Right forelimb (tissue), 1 donor: ENCODE results near the gene DSCAML1.

Experiments
- DNase-seq: peaks from one replicate; pipeline ENCODE4 v3.0.0-alpha.2; 2018

DSCAML1 gene, protein sequence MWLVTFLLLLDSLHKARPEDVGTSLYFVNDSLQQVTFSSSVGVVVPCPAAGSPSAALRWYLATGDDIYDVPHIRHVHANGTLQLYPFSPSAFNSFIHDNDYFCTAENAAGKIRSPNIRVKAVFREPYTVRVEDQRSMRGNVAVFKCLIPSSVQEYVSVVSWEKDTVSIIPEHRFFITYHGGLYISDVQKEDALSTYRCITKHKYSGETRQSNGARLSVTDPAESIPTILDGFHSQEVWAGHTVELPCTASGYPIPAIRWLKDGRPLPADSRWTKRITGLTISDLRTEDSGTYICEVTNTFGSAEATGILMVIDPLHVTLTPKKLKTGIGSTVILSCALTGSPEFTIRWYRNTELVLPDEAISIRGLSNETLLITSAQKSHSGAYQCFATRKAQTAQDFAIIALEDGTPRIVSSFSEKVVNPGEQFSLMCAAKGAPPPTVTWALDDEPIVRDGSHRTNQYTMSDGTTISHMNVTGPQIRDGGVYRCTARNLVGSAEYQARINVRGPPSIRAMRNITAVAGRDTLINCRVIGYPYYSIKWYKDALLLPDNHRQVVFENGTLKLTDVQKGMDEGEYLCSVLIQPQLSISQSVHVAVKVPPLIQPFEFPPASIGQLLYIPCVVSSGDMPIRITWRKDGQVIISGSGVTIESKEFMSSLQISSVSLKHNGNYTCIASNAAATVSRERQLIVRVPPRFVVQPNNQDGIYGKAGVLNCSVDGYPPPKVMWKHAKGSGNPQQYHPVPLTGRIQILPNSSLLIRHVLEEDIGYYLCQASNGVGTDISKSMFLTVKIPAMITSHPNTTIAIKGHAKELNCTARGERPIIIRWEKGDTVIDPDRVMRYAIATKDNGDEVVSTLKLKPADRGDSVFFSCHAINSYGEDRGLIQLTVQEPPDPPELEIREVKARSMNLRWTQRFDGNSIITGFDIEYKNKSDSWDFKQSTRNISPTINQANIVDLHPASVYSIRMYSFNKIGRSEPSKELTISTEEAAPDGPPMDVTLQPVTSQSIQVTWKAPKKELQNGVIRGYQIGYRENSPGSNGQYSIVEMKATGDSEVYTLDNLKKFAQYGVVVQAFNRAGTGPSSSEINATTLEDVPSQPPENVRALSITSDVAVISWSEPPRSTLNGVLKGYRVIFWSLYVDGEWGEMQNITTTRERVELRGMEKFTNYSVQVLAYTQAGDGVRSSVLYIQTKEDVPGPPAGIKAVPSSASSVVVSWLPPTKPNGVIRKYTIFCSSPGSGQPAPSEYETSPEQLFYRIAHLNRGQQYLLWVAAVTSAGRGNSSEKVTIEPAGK (N-terminal part only)

GRCh38 chr11:117796872-117797529 is at the start of gene DSCAML1:
Gene DSCAML1, minus strand, starts transcription at chr11:117797216. Its CDS starts 137 bp downstream, at chr11:117797079.
- no peak for DNase-seq

DNA sequence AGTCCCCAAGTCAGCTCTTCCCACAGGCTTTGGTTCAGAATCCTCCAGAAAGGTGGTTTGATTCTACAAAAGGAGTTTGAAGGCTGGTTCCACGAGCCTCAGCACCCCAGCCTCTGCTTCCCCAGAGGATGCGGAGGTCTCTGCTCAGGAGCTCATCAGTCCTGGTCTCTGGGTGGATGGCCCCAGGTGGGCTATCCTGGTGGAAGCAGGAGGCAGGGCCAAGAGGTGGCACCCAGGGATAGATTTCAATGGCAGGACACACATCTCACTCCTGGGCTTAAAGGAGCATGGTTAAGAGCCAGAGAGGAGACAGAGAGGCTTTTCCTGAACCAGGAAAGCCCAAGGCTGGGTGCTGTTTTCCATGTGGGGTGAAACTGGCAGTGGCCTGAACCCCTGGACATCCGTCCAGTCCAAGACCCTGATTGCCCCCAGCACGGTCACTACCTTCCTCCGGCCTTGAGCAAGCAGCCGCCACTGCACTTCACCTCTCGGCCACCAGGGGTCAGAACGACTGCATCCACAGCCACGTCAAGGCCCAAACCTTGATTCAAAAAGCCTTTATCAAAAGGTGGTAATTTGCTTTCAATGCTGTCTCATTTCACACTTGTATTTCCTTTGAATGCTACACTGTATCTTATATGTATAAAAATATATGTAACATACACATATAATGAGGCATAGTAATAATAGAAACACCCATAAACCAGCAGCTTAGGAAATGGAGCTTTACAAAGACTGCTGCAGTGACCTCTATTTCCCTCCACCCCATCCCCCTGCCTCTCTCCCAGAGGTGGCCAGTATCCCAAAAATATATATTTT is 46.9 kb upstream of the DSCAML1 start:
- peak; percentile 89 for DNase-seq

DNA sequence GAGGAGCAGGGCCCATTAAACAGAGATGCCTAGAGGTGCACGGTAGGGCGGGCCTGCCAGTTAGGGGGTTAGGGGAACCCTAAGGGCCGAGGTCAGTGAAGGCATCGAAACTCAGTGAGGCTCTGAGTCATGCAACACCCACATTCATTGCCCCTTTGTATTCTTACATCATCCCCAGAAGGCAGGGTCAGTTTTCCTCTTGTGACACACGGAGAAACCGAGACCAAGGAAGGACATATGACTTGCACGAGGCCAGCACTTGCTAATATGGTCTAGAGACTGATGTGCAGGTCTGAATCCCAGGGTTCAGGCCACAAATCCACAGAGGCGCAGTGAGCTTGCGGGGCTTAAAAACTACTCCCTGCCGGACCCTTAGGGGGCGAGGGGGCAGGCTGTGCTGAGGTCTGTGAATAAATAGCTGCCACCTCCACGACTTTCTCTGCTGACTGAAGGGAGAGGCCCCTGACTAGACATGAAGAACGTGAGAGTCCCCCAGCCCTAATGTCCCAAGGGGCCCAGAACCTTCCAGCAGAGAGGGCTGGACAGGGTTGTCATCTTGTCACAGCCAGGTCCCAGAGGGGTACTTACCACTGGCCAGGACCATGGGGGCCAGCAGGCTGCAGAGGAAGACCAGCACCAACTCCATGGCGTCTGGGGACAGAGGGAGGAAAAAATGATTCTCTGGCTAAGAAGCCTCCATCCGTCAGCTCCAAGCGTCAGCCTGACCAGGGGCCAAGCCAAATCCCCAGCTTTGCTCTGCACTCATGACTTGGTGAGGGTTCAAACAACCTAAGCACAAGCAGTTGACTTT is 45.3 kb upstream of the DSCAML1 start:
- peak; percentile 32 for DNase-seq

DNA sequence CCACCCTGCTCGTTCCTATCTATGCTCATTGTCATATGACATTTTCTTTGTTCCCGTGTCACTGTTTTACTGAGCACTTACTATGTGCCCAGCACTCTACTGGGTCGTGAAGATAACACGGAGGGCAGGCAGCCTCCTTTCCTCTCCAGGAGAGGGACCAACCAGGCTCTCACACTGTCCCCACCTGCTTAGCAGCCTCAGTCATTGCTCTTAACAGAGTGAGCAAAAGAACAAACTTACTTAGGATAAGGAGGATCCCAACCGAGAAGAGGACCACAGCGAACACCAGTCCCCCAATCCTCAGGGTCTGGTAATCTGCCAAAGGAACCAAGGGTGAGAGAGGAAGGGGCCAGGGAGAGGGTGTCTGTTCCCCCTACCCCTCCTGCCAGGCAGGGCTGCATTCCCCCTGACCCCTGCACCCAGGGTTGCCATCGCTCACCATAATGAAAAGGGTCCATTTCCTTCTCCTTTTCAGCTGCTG is 44.6 kb upstream of the DSCAML1 start:
- peak; percentile 15 for DNase-seq

GRCh38 chr11:117840881-117841550 is 44.0 kb upstream of the DSCAML1 start:
- DNase-seq: peak; percentile 17

DNA sequence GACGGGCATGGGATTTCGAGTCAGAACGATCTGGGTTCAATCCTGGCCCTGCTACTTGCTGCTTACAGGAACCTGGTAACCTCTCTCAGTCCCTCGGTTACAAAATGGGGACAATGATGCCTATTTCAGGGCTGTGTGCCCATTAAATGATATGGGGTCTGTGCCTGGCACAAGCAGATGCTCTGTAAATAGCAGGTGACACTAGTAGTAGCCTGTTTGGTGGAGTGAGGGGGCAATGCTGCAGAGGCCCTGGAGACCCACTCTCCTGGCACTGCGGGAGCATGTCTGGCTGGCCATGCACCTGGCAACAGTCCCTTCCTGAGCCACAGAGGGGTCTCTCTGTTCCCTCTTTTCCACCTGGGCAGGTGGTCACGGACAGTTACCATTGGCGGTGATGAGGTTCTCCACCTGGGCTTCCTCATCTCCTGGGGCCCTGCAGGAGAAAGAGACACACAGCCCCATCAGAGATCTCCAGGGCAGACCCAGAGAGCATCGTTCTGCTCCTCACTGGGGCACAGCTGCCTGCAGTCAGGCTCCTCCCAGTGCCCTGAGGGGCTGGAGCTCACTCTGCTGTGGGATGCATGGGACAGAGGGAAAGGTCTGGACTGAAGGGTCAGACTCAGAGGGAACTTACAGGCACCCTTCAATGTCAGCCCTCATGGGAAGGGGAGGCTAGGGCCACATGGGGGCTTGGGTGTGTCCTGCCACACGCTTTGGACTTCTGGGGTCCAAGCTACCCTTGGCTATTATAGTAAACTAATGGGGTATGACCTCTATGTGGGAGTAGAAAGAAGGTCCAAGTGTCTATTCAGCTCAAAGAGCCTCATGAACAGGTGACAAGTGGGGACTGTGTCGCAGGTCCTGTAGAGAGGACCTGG is 43.2 kb upstream of the DSCAML1 start:
- peak; percentile 19 for DNase-seq

DNA sequence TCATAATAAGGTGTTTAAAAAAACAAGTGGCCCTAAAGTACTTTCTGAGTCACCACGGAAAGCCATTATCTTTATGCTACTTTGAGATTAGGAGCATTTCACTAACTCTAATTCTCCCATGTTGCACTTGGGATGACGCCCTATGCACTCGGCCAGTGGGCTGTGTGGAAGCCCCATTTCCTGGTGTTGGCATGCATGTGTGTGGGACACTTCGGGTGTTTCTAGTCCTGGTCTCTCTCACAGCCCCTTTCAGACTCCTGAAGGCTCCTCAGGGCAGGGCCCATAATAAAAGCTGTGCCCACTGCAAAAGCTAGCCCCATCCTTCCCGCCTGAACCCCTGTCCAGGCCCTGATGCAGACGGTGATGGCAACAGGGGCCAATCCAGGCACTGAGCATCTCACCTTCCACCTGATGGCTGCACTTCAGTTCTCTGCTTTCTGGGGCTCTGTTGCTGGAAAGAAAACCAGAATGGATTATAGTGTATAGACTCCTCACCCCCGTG is 42.4 kb upstream of the DSCAML1 start:
- peak; percentile 22 for DNase-seq

- peak; percentile 30 for DNase-seq
Measured at GRCh38 chr11:117838901-117839300, 41.9 kb upstream of the DSCAML1 start.

DNA sequence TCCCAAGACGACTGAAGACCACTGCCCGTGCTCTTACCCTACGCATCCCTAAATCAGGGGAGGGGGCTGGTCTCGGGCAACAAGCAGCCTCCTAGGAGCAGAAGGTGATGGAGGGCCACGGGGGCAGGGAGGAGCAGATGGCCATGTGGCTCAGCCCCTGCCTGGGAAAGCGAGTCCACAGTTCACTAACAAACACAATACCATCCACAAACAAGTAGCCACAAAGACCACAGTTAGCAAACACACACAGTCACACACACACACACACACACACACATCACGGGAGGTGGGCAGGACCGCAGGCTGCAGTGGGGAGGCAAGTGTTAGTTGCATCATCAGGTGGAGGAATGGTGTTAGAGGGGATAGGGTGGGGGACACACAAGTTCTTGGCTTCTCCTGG is 40.8 kb upstream of the DSCAML1 start:
- DNase-seq: peak; percentile 39

- DNase-seq: peak; percentile 25
Measured at GRCh38 chr11:117837070-117837776, 40.2 kb upstream of the DSCAML1 start.

DNA sequence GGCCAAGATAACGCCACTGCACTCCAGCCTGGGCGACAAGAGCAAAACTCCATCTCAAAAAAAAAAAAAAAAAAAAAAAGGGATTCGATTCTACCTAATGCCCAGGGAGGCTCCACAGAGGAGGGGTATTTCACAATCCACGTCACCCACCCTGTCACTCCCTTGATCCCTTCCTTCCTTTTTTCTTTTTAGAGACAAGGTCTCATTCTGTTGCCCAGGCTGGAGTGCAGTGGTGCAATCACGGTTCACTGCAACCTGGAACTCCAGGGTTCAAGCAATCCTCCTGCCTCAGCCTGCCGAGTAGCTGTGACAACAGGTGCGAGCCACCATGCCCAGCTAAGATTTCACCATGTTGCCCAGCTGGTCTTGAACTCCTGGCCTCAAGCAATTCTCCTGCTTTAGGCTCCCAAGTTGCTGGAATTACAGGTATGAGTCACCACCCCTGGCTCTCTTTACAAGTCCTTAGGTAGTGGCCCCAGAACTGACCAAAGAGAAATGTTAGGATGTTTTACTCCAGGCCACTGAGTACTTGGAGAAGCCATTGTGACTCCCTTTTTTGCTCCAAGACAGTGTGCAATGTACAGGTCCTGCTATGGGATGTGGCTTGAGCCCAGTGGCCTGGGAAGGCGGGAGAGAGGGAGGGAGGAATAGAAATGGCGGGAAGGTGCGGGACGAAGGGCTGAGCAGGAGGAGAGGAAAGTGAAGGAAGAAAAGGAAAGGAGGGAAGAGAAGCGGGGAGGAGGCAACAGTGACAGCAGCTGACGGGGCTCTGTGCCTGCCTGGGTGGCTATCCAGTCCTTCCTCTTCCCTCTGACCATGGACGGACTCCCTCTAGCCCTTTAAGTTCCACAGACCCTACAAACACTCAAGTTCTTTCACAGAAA is 39.3 kb upstream of the DSCAML1 start:
- DNase-seq: peak; percentile 35

DNA sequence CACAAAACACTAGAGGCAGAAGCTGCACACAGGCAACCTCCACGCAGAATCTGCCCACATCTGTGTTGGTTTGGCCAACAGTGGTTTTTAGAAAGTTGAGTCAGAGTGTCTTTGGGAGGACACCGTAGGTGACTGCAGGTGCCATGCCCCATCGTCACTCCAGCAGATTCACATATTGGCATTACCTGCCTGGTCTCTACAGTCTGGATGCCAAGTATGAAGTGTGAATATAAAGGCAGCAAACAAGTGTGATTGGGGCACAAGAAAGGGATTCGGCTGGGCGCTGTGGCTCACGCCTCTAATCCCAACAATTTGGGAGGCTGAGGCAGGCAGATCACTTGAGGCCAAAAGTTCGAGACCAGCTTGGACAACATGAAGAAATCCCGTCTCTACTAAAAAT is 38.6 kb upstream of the DSCAML1 start:
- DNase-seq: no peak

GRCh38 chr11:117834838-117835443 is 37.9 kb upstream of the DSCAML1 start:
- DNase-seq: peak; percentile 12

GRCh38 chr11:117834068-117834810 is 37.2 kb upstream of the DSCAML1 start:
- DNase-seq: peak; percentile 18

- DNase-seq: peak; percentile 43
Measured at GRCh38 chr11:117833401-117833891, 36.4 kb upstream of the DSCAML1 start.
